OCI-LY1 (cell line): ENCODE results near the gene GSC.

ENCODE experiments used
- EZH2 ChIP-seq: fragments of 200-600 bp; sonication (generic), shearing (Covaris generic); IDR thresholded peaks from 2 replicates; pipeline ENCODE4 v1.8.0; 2017; ENCODE audit warnings: borderline replicate concordance, mixed run types, mild to moderate bottlenecking, antibody characterized with exemption, low read length, moderate library complexity, mixed read lengths
- TF ChIP-seq, protein P1 (sequence below): fragments of 200-600 bp; sonication (generic), shearing (Covaris generic); IDR thresholded peaks from 2 replicates; pipeline ENCODE4 v1.5.1; 2017; ENCODE audit warnings: mild to moderate bottlenecking, antibody characterized with exemption, low read length, moderate library complexity, mixed read lengths

DNA sequence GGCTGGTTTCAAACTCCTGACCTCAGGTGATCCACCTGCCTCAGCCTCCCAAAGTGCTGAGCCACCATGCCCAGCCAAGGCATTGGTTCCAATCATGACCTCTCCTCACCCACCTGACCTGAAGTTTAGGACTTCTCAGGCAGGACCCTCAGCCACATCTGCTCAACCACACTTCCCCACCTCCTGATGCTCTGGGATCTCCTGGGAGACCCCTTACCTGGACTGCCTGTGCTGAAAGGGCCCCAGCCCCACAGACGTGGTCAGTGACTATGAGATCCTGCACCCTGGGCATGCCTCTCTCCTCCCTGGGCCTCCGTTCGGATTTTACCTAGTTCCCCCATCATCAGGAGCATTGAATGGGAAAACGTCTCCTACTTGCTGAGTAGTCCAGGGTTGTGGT, 18.0 kb downstream of the GSC start:
- TF ChIP-seq, protein P1, sequence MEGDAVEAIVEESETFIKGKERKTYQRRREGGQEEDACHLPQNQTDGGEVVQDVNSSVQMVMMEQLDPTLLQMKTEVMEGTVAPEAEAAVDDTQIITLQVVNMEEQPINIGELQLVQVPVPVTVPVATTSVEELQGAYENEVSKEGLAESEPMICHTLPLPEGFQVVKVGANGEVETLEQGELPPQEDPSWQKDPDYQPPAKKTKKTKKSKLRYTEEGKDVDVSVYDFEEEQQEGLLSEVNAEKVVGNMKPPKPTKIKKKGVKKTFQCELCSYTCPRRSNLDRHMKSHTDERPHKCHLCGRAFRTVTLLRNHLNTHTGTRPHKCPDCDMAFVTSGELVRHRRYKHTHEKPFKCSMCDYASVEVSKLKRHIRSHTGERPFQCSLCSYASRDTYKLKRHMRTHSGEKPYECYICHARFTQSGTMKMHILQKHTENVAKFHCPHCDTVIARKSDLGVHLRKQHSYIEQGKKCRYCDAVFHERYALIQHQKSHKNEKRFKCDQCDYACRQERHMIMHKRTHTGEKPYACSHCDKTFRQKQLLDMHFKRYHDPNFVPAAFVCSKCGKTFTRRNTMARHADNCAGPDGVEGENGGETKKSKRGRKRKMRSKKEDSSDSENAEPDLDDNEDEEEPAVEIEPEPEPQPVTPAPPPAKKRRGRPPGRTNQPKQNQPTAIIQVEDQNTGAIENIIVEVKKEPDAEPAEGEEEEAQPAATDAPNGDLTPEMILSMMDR, result no peak
- no peak for TF ChIP-seq EZH2
